Coronary artery (tissue), 2 donors: ENCODE measurements around the gene NUDT14.
A peak's percentile ranks its signal among the peaks of the same experiment; 100 is the strongest.

Source experiments
- DNase-seq: peaks from one replicate; pipeline ENCODE4 v3.0.0-alpha.2; 2017; ENCODE audit warnings: low spot score
- H3K27ac ChIP-seq, 2 donors: fragments of 200-600 bp; sonication (generic); one replicate each; pipeline ENCODE4 v1.5.1; 2016 to 2019
- H3K4me3 ChIP-seq: fragments of 200-600 bp; sonication (generic); 2 replicates; pipeline ENCODE4 v1.5.1; 2016; ENCODE audit warnings: mild to moderate bottlenecking, moderate library complexity
- TF ChIP-seq, protein P1 (sequence below): fragments of 200-600 bp; sonication (generic); IDR thresholded peaks from one replicate; pipeline ENCODE4 v1.5.1; 2019; ENCODE audit warnings: antibody characterized with exemption

Gene NUDT14

DNA sequence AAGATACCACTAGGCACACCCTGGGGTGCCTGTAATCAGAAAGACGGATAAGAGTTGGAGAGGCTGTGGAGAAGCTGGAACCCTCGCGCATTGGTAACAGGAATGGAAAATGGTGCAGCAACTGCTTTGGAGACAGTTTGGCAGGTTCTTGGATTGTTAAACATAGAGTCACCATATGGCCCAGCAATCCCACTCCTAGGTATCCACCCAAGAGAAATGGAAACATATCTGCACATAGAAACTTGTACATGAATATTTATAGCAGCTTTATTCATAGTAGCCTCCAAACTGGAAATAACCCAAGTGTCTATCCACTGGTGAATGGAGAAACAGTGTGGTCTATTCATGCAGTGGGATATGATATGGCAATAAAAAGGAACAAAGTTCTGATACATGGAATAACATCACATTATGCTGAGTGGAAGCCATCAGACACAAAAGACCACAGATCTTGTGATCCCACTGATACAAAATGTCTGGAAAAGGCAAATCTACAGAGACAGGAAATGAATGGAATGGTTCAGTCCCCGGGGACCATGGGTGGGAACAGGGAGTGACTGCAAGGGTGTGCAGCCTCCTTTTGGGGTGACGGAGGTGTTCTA lies 57.9 kb downstream of the NUDT14 start:
- H3K27ac ChIP-seq: no peak overlapping the region
- H3K4me3 ChIP-seq: no peak overlapping the region
- peak; percentile 5 for DNase-seq
- TF ChIP-seq, protein P1, sequence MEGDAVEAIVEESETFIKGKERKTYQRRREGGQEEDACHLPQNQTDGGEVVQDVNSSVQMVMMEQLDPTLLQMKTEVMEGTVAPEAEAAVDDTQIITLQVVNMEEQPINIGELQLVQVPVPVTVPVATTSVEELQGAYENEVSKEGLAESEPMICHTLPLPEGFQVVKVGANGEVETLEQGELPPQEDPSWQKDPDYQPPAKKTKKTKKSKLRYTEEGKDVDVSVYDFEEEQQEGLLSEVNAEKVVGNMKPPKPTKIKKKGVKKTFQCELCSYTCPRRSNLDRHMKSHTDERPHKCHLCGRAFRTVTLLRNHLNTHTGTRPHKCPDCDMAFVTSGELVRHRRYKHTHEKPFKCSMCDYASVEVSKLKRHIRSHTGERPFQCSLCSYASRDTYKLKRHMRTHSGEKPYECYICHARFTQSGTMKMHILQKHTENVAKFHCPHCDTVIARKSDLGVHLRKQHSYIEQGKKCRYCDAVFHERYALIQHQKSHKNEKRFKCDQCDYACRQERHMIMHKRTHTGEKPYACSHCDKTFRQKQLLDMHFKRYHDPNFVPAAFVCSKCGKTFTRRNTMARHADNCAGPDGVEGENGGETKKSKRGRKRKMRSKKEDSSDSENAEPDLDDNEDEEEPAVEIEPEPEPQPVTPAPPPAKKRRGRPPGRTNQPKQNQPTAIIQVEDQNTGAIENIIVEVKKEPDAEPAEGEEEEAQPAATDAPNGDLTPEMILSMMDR: no peak
